K562 (cell line): Measurements from ENCODE around the gene FIS1. TPM values are rescaled to one million over a fixed set of nuclear protein-coding genes. Genes with fewer than 3 reads are reported as not detected.

Experiments
- CBFA2T3 ChIP-seq: fragments of 450-650 bp; IDR thresholded peaks from 2 replicates; pipeline ENCODE4 v1.6.1; 2017
- EWSR1 ChIP-seq: fragments of 450-650 bp; IDR thresholded peaks from 2 replicates; pipeline ENCODE4 v1.6.1; 2018; ENCODE audit warnings: borderline replicate concordance, mild to moderate bottlenecking, low read depth, moderate library complexity; ENCODE audit not compliant: partially characterized antibody
- FOS ChIP-seq: IDR thresholded peaks from 3 replicates; pipeline ENCODE4 v1.6.1; 2011; ENCODE audit not compliant: insufficient read length; ENCODE audit errors: extremely low read depth
- MLX ChIP-seq, 2 experiments: fragments of 450-650 bp in 1 of 2; sonication (generic) in 1 of 2; formaldehyde crosslinking; conservative IDR thresholded peaks; 2 replicates each; pipeline versions ENCODE4 v1.4.0 to v1.8.1; 2020 to 2022; ENCODE audit warnings: mild to moderate bottlenecking in 1 of 2, missing genetic modification reagents in 1 of 2
- SRSF3 ChIP-seq: fragments of 200-400 bp; formaldehyde crosslinking; IDR thresholded peaks from 2 replicates; pipeline ENCODE4 v1.6.1; 2016; ENCODE audit warnings: mild to moderate bottlenecking, low read length, moderate library complexity; ENCODE audit not compliant: insufficient read depth
- ZC3H8 ChIP-seq: fragments of 450-650 bp; IDR thresholded peaks from 2 replicates; pipeline ENCODE4 v1.6.1; 2017
- ZNF592 ChIP-seq: fragments of 450-650 bp; IDR thresholded peaks from 2 replicates; pipeline ENCODE4 v1.6.1; 2017; ENCODE audit warnings: antibody characterized with exemption, mild to moderate bottlenecking
- polyA plus RNA-seq, 8 experiments: library from polyadenylated mRNA; depleted of rRNA in 4 of 8; stranded (reverse) in 5 of 8; unstranded in 3 of 8; fragments of >200 nt; fragmentation: Nextera tagmentation in 2 of 8; fragmentation: Illumina TruSeq in 1 of 8; extraction: Ambion mirVana in 2 of 8; extraction: Trizol in 1 of 8; gene quantifications; 2 replicates each; pipeline versions ENCODE4 v1.2.1 to v1.2.3, GENCODE V29; 2011 to 2014; ENCODE audit warnings: inconsistent platforms in 1 of 8, missing spikeins in 1 of 8
- total RNA-seq, 7 experiments: library from RNA; depleted of rRNA in 6 of 7; stranded (reverse); fragments of >200 nt in 6 of 7; fragmentation: Illumina TruSeq in 2 of 7; extraction: Trizol in 2 of 7; gene quantifications; 2 replicates each; pipeline versions ENCODE4 v1.2.1 to v1.2.3, GENCODE V29; 2011 to 2021; ENCODE audit warnings: low replicate concordance in 1 of 7
- TF ChIP-seq, protein P1 (sequence below): fragments of 200-800 bp; sonication (Bioruptor generic); IDR thresholded peaks from 2 replicates; pipeline ENCODE4 v1.6.1; 2016; ENCODE audit warnings: missing genetic modification characterization, missing compliant biosample characterization
- TF ChIP-seq, protein P2 (sequence below): sonication (generic); formaldehyde crosslinking; IDR thresholded peaks from 2 replicates; pipeline ENCODE4 v1.4.0; 2020; ENCODE audit warnings: mild to moderate bottlenecking, missing genetic modification reagents
- TF ChIP-seq, protein P3 (sequence below): fragments of 450-650 bp; formaldehyde crosslinking; IDR thresholded peaks from 2 replicates; pipeline ENCODE4 v1.4.0; 2020; ENCODE audit warnings: mild to moderate bottlenecking, moderate library complexity

Gene FIS1
- total and polyA plus RNA-seq, 9 of the 15 experiments (the other 6 are each of a cell fraction or from before 2014, with no cell fraction given), result 86.0 to 257 (median 144) TPM

- no peak for TF ChIP-seq MLX (CRISPR knock-in tag; conservative IDR thresholded peaks at IDR 0.05)
- TF ChIP-seq, protein P1, sequence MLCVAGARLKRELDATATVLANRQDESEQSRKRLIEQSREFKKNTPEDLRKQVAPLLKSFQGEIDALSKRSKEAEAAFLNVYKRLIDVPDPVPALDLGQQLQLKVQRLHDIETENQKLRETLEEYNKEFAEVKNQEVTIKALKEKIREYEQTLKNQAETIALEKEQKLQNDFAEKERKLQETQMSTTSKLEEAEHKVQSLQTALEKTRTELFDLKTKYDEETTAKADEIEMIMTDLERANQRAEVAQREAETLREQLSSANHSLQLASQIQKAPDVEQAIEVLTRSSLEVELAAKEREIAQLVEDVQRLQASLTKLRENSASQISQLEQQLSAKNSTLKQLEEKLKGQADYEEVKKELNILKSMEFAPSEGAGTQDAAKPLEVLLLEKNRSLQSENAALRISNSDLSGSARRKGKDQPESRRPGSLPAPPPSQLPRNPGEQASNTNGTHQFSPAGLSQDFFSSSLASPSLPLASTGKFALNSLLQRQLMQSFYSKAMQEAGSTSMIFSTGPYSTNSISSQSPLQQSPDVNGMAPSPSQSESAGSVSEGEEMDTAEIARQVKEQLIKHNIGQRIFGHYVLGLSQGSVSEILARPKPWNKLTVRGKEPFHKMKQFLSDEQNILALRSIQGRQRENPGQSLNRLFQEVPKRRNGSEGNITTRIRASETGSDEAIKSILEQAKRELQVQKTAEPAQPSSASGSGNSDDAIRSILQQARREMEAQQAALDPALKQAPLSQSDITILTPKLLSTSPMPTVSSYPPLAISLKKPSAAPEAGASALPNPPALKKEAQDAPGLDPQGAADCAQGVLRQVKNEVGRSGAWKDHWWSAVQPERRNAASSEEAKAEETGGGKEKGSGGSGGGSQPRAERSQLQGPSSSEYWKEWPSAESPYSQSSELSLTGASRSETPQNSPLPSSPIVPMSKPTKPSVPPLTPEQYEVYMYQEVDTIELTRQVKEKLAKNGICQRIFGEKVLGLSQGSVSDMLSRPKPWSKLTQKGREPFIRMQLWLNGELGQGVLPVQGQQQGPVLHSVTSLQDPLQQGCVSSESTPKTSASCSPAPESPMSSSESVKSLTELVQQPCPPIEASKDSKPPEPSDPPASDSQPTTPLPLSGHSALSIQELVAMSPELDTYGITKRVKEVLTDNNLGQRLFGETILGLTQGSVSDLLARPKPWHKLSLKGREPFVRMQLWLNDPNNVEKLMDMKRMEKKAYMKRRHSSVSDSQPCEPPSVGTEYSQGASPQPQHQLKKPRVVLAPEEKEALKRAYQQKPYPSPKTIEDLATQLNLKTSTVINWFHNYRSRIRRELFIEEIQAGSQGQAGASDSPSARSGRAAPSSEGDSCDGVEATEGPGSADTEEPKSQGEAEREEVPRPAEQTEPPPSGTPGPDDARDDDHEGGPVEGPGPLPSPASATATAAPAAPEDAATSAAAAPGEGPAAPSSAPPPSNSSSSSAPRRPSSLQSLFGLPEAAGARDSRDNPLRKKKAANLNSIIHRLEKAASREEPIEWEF (CRISPR knock-in tag), result no peak
- TF ChIP-seq CBFA2T3, result no peak
- TF ChIP-seq SRSF3, result no peak
- no peak for TF ChIP-seq ZNF592
- TF ChIP-seq FOS, result no peak
- TF ChIP-seq ZC3H8, result no peak
- TF ChIP-seq EWSR1, result no peak
- TF ChIP-seq, protein P2, sequence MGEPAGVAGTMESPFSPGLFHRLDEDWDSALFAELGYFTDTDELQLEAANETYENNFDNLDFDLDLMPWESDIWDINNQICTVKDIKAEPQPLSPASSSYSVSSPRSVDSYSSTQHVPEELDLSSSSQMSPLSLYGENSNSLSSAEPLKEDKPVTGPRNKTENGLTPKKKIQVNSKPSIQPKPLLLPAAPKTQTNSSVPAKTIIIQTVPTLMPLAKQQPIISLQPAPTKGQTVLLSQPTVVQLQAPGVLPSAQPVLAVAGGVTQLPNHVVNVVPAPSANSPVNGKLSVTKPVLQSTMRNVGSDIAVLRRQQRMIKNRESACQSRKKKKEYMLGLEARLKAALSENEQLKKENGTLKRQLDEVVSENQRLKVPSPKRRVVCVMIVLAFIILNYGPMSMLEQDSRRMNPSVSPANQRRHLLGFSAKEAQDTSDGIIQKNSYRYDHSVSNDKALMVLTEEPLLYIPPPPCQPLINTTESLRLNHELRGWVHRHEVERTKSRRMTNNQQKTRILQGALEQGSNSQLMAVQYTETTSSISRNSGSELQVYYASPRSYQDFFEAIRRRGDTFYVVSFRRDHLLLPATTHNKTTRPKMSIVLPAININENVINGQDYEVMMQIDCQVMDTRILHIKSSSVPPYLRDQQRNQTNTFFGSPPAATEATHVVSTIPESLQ (CRISPR knock-in tag), result no peak
- TF ChIP-seq, protein P3, sequence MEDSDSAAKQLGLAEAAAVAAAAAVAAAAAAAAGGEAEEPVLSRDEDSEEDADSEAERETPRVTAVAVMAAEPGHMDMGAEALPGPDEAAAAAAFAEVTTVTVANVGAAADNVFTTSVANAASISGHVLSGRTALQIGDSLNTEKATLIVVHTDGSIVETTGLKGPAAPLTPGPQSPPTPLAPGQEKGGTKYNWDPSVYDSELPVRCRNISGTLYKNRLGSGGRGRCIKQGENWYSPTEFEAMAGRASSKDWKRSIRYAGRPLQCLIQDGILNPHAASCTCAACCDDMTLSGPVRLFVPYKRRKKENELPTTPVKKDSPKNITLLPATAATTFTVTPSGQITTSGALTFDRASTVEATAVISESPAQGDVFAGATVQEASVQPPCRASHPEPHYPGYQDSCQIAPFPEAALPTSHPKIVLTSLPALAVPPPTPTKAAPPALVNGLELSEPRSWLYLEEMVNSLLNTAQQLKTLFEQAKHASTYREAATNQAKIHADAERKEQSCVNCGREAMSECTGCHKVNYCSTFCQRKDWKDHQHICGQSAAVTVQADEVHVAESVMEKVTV (CRISPR knock-in tag), result no peak
Observed at GRCh38 chr7:101198476-101198875, 46.4 kb downstream of the FIS1 start (continued).
